Activated CD4-positive, alpha-beta T cell treated with anti-CD3 and anti-CD28 coated beads, Interleukin-2, amount 10 ng/mL, durations not matched to agents 24 days and 14 days (primary cell): ENCODE measurements around the gene ACYP1. TPM values are rescaled to one million over a fixed set of nuclear protein-coding genes. Genes with fewer than 3 reads are reported as not detected.
A peak's percentile ranks its signal among the peaks of the same experiment; 100 is the strongest.

Experiments used
- DNase-seq: peaks from one replicate; pipeline ENCODE4 v3.0.0; 2022
- H3K27ac Mint-ChIP-seq: one replicate; pipeline ENCODE4 v1.8.0; 2022; ENCODE audit warnings: mild to moderate bottlenecking, mixed read lengths
- H3K27me3 Mint-ChIP-seq: one replicate; pipeline ENCODE4 v1.8.0; 2022; ENCODE audit warnings: mixed read lengths
- H3K36me3 Mint-ChIP-seq: one replicate; pipeline ENCODE4 v1.8.0; 2022; ENCODE audit warnings: low read depth, mild to moderate bottlenecking, mixed read lengths
- H3K4me1 Mint-ChIP-seq: one replicate; pipeline ENCODE4 v1.8.0; 2021; ENCODE audit warnings: mixed read lengths
- H3K4me3 Mint-ChIP-seq: one replicate; pipeline ENCODE4 v1.8.0; 2022; ENCODE audit warnings: mild to moderate bottlenecking, moderate library complexity, mixed read lengths
- H3K9me3 Mint-ChIP-seq: one replicate; pipeline ENCODE4 v1.8.0; 2021; ENCODE audit warnings: mixed read lengths
- intact Hi-C: fragments of 100-400 bp; cut with micrococcal nuclease; formaldehyde crosslinking; loops from one replicate; pipeline ENCODE4 v1.15.1; 2023
- total RNA-seq: library from RNA; stranded (reverse); gene quantifications from 2 replicates; pipeline ENCODE4 v1.2.3, GENCODE V29; 2022

Gene ACYP1
- total RNA-seq, 1 donor from 2014 or later: 46.0 TPM

DNA sequence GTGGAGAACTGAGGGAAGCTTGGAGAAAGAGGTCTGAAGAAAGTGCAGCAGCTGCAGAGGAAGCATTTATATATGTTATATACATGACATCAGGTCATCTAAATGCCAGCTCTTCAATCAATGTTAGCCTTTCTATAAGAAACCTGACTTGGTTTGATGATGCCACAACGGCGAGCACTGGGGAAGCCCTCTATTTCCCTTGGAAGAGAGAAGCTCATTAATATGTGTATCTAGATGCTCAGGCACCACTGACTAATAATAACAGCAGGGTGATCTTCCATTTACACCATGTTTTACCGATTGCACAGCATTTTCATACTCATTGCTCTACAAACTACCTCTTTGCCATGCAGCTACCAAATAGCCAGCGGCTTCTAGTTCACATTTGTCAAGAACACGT is 811 bp downstream of the ACYP1 start:
- peaks cover 33% of the 10 kb centered on the region for H3K4me1 Mint-ChIP-seq
- H3K27me3 Mint-ChIP-seq: no peaks in the 10 kb centered on the region
- intact Hi-C loops: loop anchor here (10.0 kb wide), 1 partner anchor 198 kb away; no protein-coding TSS in a partner anchor
- no peaks in the 10 kb centered on the region for H3K9me3 Mint-ChIP-seq
- peak overlapping the region; percentile 100 for H3K4me3 Mint-ChIP-seq
- peak overlapping the region; percentile 97 for H3K27ac Mint-ChIP-seq
- DNase-seq: peak; percentile 63
- peaks cover 29% of the 10 kb centered on the region for H3K36me3 Mint-ChIP-seq

DNA sequence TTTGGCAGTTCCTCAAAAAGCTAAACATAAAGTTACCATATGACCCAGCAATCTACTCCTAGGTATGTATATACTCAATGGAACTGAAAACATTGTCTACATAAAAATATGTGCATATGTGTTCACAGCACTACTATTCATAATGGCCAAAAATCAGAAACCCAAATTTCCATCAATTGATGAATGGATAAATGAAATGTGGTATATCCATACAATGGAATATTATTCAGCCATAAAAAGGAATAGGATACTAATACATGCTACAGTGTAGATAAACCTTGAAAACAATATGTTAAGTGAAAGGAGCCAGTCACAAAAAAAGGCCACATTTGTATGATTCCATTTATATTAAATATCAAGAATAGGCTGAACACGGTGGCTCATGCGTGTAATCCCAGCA is 3.4 kb downstream of the ACYP1 start:
- H3K27ac Mint-ChIP-seq: no peak overlapping the region
- no peak for DNase-seq
- H3K4me3 Mint-ChIP-seq: no peak overlapping the region
- no peaks in the 10 kb centered on the region for H3K9me3 Mint-ChIP-seq
- H3K27me3 Mint-ChIP-seq: no peaks in the 10 kb centered on the region
- peaks cover 37% of the 10 kb centered on the region for H3K4me1 Mint-ChIP-seq
- intact Hi-C loops: loop anchor here (10.0 kb wide), 1 partner anchor 196 kb away; no protein-coding TSS in a partner anchor
- H3K36me3 Mint-ChIP-seq: peaks cover 41% of the 10 kb centered on the region

DNA sequence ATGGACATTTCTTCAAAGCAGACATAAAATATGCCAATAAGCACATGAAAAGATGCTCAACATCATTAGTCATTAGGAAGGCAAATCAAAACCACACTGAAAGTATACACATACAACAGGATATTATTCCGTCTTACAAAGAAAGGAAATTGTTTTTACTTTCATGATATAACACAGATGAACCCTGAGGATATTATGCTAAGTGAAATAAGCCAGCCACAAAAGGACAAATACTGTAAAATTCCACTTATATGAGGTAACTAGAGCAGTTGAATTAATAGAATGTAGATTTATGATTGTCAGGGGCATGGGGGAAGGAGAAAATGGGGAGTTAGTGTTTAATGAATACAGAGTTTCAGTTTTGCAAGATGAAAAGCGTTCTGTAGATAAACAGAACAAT is 4.2 kb downstream of the ACYP1 start:
- H3K4me3 Mint-ChIP-seq: no peak overlapping the region
- peaks cover 38% of the 10 kb centered on the region for H3K4me1 Mint-ChIP-seq
- intact Hi-C loops: loop anchor here (10.0 kb wide), 1 partner anchor 195 kb away; no protein-coding TSS in a partner anchor
- H3K27ac Mint-ChIP-seq: no peak overlapping the region
- DNase-seq: no peak
- H3K36me3 Mint-ChIP-seq: peaks cover 43% of the 10 kb centered on the region
- H3K27me3 Mint-ChIP-seq: no peaks in the 10 kb centered on the region
- no peaks in the 10 kb centered on the region for H3K9me3 Mint-ChIP-seq

DNA sequence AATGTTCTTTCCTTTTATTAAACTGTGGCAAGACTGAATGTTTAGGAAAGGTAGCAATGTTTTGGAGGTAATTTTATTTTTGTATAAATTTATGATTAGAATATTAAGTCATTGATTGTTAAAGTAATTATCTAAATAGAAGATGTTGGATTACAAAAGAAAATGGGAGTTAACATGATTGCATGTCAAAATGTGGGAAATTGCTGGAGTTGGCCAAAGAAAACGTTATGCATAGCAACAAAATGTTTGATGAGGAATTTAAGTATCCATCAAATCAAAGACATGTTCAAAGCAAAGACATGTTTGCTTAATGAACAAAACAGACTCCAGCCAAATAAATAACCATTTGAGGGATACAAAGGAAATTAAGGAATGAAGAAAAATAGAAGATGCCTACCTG is 9.4 kb downstream of the ACYP1 start:
- H3K27ac Mint-ChIP-seq: no peak overlapping the region
- H3K9me3 Mint-ChIP-seq: no peaks in the 10 kb centered on the region
- no peaks in the 10 kb centered on the region for H3K27me3 Mint-ChIP-seq
- DNase-seq: no peak
- intact Hi-C loops: no loop called here
- no peak overlapping the region for H3K4me3 Mint-ChIP-seq
- peaks cover 41% of the 10 kb centered on the region for H3K4me1 Mint-ChIP-seq
- peaks cover 43% of the 10 kb centered on the region for H3K36me3 Mint-ChIP-seq

DNA sequence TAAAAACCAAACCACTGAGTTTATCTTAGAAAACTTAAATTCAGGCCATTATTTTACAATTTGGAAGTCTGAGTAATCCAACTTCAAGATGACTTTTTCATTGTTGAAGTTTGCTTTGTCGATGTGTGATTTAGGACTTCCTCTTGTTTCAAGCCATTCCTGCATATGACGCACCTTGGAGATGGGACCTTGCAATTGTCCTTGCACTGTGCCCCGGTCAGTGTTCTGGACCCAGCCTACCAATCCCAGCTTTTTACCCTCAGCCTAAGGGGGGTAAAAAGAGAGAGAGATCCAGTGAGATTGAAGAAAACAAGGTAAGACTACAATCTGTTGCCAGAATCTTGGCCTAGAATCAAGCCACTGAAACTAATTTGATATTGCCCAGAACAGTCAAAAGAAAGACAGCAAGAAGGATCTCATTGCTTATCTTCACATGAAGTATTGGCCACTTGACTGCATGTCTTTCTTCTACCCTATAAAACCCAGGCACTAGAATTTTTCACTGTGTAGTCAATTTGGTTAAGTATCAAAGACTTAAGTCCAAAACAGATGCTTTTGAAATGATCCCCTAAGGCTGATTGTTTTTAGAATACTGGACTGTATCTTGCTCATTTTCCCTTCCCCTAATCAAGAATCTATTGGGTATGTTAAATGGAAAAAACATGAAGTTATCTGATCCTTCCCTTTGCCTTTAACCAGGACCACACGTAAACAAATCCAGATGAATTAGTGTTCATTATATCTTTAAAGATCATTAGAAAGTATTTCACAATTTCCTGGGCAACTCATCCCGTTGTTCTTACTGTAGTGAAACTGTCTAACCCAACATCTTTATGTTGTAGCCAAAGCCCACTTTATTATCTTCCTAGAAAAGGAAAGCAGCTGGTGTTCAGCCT is 10.2 kb downstream of the ACYP1 start:
- DNase-seq: no peak
- peaks cover 43% of the 10 kb centered on the region for H3K36me3 Mint-ChIP-seq
- no peak overlapping the region for H3K4me3 Mint-ChIP-seq
- H3K9me3 Mint-ChIP-seq: no peaks in the 10 kb centered on the region
- H3K27me3 Mint-ChIP-seq: no peaks in the 10 kb centered on the region
- intact Hi-C loops: no loop called here
- H3K27ac Mint-ChIP-seq: peak overlapping the region; percentile 71
- H3K4me1 Mint-ChIP-seq: peaks cover 41% of the 10 kb centered on the region

DNA sequence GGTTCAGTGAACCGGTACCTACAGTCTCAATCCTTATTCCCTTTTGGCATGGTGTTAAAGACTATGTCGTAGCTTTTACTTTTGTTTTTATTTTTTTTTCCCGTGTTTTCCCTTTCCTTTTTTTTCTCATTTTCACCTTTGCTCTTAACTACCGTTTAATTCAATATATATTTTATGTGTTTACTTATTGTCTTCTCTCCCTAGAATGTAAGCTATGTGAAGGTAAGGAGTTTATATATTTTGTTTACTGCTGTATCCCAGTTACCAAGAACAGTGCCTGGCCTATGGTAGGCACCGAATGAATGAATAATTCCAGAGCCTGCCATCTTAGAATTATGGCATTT is 12.3 kb downstream of the ACYP1 start:
- H3K4me1 Mint-ChIP-seq: peaks cover 58% of the 10 kb centered on the region
- H3K36me3 Mint-ChIP-seq: peaks cover 51% of the 10 kb centered on the region
- intact Hi-C loops: loop anchor here (2.0 kb wide), 1 partner anchor 17 kb away; the partner anchor contains the start of gene ZC2HC1C
- H3K27me3 Mint-ChIP-seq: no peaks in the 10 kb centered on the region
- no peaks in the 10 kb centered on the region for H3K9me3 Mint-ChIP-seq
- DNase-seq: no peak
- H3K27ac Mint-ChIP-seq: peak overlapping the region; percentile 97
- H3K4me3 Mint-ChIP-seq: peak overlapping the region; percentile 92

DNA sequence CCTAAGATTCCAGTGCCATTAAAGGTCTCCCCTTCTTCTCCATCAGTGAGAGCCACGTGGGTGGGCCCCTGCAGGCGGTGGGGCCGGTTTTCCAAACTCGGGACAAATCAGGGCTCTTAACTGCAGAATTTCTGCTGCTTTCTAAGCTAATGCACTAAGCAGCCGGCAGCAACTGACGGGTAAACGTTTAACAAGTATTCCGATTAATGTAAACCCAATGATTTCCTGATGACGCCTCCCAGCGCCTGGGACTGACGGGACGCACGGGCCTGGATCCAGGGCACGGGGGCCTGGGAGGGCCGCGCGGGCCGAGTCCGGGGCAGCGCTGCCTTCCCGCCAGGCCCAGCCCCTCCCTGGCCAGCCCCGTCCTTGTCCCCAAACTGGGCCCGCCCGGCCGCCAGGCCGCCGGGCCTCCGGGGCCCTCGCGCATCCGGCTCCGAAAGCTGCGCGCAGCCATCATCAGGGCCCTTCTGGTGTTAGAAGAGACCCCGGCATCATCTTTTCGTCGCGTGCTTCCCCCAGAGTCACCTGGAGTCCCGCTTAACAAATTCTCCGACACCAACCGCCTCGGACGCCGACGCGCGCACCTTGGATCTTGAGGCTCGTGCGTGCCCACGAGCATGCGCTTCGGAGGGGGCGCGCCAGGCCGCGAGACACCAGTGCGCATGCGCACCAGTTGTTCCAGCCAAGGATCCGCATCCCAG is 12.8 kb downstream of the ACYP1 start, which contains the start of gene MLH3:
MLH3 (minus strand) TSS at position 616 of the 704 bp plus-strand sequence. CDS start 1,812 bp downstream, outside the sequence.
- Mint-ChIP-seq H3K27ac (peak within 1 kb of the TSS; percentile 97), H3K36me3 (peaks cover 53% of the 10 kb centered on the region), H3K9me3 (no peaks in the 10 kb centered on the region), H3K4me1 (peaks cover 60% of the 10 kb centered on the region), H3K4me3 (peak within 1 kb of the TSS; percentile 92), H3K27me3 (no peaks in the 10 kb centered on the region)
- peak; percentile 94 for DNase-seq
- intact Hi-C loops: loop anchor here (2.0 kb wide), 1 partner anchor 18 kb away; the partner anchor contains the start of gene ZC2HC1C

DNA sequence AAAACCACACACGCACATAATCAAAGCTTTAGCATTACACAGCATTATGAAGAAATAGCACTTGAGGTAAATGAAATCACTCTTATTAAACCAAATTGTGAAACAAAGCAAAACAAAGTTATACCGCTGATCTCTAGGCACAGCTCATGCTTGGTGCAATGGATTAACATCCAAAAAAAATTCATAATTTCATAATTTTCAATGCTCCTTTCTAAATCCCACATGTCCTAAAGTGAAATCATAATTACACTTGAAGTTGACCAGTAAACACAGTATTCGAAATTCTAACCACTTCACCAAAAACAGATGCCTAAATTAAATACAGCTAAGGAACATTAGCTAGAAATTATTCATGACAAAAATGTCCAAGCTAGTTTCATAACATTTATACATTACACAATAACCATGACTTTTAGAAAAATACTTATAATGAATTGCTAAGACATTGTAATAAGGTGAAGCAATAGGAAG is 14.1 kb downstream of the ACYP1 start:
- Mint-ChIP-seq H3K27ac (peak overlapping the region; percentile 27), H3K4me3 (peak overlapping the region; percentile 92), H3K27me3 (no peaks in the 10 kb centered on the region), H3K4me1 (peaks cover 64% of the 10 kb centered on the region), H3K36me3 (peaks cover 49% of the 10 kb centered on the region), H3K9me3 (no peaks in the 10 kb centered on the region)
- intact Hi-C loops: loop anchor here (2.0 to 5.0 kb wide), 2 partner anchors 19 to 37 kb away; partner anchors contain the start of gene ZC2HC1C
- no peak for DNase-seq

DNA sequence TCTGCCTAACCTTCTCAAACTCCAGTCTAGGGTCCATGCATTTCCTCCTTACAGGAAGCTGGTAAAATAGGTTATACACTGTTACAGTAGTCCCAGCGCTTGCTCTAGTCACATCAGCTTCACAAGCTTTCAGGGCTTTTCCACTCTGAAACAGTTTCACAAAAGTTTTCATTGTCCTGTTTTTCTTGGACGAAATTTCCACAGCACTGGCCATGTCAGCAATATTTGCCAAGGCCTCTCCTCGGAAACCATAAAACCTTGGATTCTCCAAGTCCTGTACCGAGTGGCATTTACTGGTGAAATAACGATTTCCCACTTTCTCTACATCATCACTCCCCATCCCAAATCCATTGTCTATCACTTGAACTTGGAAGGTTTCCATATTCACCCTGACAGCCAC is 14.7 kb downstream of the ACYP1 start:
- intact Hi-C loops: loop anchor here (5.0 kb wide), 1 partner anchor 37 kb away; no protein-coding TSS in a partner anchor
- Mint-ChIP-seq H3K4me3 (no peak overlapping the region), H3K27me3 (no peaks in the 10 kb centered on the region), H3K27ac (no peak overlapping the region), H3K36me3 (peaks cover 51% of the 10 kb centered on the region), H3K9me3 (no peaks in the 10 kb centered on the region), H3K4me1 (peaks cover 66% of the 10 kb centered on the region)
- DNase-seq: no peak

DNA sequence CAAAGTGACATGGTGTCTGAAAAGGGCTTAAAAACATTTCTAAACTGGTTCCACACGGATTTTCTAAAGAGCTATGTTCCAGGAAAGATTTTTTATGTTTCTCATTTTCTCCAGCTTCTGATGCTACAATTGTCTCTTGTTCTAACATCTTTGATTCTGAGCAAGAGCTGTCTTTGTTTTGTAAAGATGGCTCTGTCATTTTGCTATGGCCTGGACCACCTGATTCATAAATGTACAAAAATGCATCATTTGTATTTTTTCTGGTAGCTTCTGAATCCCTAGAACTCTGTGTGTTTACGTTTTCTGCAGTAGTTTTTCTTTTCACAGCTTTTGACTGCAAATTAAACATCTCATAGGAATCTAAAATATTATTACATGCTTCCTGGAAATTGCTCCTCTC is 15.7 kb downstream of the ACYP1 start:
- intact Hi-C loops: loop anchor here (5.0 kb wide), 1 partner anchor 36 kb away; no protein-coding TSS in a partner anchor
- peaks cover 50% of the 10 kb centered on the region for H3K36me3 Mint-ChIP-seq
- DNase-seq: no peak
- H3K9me3 Mint-ChIP-seq: no peaks in the 10 kb centered on the region
- H3K4me3 Mint-ChIP-seq: no peak overlapping the region
- H3K27ac Mint-ChIP-seq: no peak overlapping the region
- peaks cover 58% of the 10 kb centered on the region for H3K4me1 Mint-ChIP-seq
- H3K27me3 Mint-ChIP-seq: no peaks in the 10 kb centered on the region

DNA sequence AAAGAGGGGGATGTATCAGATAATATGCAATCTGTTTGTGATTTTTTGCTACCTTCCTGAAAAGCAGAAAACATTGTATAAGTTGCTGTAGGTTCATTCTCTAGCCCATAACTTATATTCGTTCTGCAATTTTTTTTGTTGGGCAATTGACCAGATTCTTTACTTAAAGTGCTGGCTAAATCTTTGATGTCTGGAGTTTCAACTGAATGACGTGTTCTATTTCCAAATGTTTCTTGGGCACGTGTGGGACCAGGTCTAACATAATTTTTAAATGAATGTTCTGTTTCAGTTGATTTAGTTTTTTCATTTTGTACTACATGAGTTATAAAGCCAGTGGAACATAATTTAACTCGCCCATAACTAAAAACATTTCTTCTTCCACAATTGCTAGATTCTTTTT is 16.3 kb downstream of the ACYP1 start:
- no peak overlapping the region for H3K4me3 Mint-ChIP-seq
- H3K4me1 Mint-ChIP-seq: peaks cover 52% of the 10 kb centered on the region
- DNase-seq: no peak
- H3K36me3 Mint-ChIP-seq: peaks cover 44% of the 10 kb centered on the region
- H3K27ac Mint-ChIP-seq: no peak overlapping the region
- intact Hi-C loops: loop anchor here (5.0 kb wide), 1 partner anchor 35 kb away; no protein-coding TSS in a partner anchor
- no peaks in the 10 kb centered on the region for H3K27me3 Mint-ChIP-seq
- no peaks in the 10 kb centered on the region for H3K9me3 Mint-ChIP-seq

DNA sequence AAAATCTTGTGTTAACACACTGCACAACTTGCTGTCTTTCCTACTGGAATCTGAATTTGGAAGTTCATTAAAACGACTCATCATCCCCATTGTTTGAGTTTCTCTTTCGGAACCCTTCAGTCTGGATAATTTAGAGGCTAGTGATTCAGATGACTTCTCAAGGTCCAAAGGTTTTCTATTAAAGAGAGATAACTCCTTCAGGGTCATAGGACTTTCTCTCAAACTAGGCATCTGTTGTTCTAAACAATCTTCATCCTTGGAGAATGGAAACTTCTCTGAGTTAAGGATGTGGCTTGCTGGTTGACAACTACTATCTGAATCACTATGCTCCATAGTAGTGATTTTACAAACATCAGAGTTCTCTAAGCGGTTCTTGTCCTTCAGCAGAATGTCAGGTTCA is 16.9 kb downstream of the ACYP1 start:
- Mint-ChIP-seq H3K27ac (peak overlapping the region; percentile 81), H3K9me3 (no peaks in the 10 kb centered on the region), H3K4me1 (peaks cover 51% of the 10 kb centered on the region), H3K4me3 (peak overlapping the region; percentile 13), H3K27me3 (no peaks in the 10 kb centered on the region), H3K36me3 (peaks cover 47% of the 10 kb centered on the region)
- no peak for DNase-seq
- intact Hi-C loops: loop anchor here (5.0 kb wide), 1 partner anchor 35 kb away; no protein-coding TSS in a partner anchor

DNA sequence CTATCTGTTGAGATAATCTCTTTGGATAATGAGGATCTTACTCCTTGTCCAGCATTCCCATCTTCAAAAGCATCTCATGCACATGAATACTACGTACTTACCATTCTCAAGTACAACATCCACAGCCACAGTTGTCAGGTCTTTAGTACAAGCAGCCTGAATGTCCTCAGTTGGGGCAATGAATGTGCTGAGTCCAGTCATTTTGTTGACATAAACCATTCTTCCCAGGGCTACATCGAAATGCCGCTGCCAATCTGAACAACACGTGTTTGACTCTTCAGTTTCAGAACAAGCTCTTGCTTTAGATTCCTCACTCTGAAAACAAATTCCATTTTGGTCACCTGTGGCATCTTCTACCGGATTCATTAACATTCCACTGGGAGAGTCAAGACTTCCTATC is 17.5 kb downstream of the ACYP1 start:
- intact Hi-C loops: loop anchor here (5.0 kb wide), 1 partner anchor 34 kb away; no protein-coding TSS in a partner anchor
- DNase-seq: no peak
- no peak overlapping the region for H3K27ac Mint-ChIP-seq
- H3K9me3 Mint-ChIP-seq: no peaks in the 10 kb centered on the region
- peaks cover 47% of the 10 kb centered on the region for H3K36me3 Mint-ChIP-seq
- H3K27me3 Mint-ChIP-seq: no peaks in the 10 kb centered on the region
- peaks cover 47% of the 10 kb centered on the region for H3K4me1 Mint-ChIP-seq
- H3K4me3 Mint-ChIP-seq: no peak overlapping the region
